ENCODE results near the gene NFX1. TPM values are rescaled to one million over a fixed set of nuclear protein-coding genes. Genes with fewer than 3 reads are reported as not detected.

Gene NFX1
- total and polyA plus RNA-seq, 2 donors (not counting 1 experiment from before 2014, with no cell fraction given): 67.6 to 76.3 TPM

GRCh38 chr9:33277484-33277883 lies 12.8 kb upstream of the NFX1 start:
- POLR2A ChIA-PET: no interaction called here
- no peak overlapping the region for H3K4me2 ChIP-seq (replicated peaks; ENCODE audit: low read depth, low read length, poor library complexity, severe bottlenecking)
- H3K4me1 Mint-ChIP-seq: peaks cover 2% of the 10 kb centered on the region
- peaks cover 19 to 84% of the 10 kb centered on the region in 2 experiments for H3K36me3 ChIP-seq (replicated peaks in 1 of 2; ENCODE audit: control extremely low read depth in 1 of 2, control insufficient read depth in 1 of 2, extremely low read depth in 1 of 2, insufficient read depth in 2 of 2, low read length in 1 of 2)
- H3K27me3 Mint-ChIP-seq: no peaks in the 10 kb centered on the region
- H3K27ac Mint-ChIP-seq: no peak overlapping the region
- H3K9ac ChIP-seq (ENCODE audit: low read length): no peak overlapping the region
- no peak for TF ChIP-seq EZH2 (IDR thresholded peaks at IDR 0.05; ENCODE audit: borderline replicate concordance, insufficient read depth, low read depth, low read length, poor library complexity, severe bottlenecking)
- TF ChIP-seq CTCF (IDR thresholded peaks at IDR 0.05): no peak
- 98% methylated on average over 4 of the region's 4 CpGs for WGBS (ENCODE audit: insufficient coverage)
- H3K4me3 Mint-ChIP-seq: no peak overlapping the region
- no peaks in the 10 kb centered on the region for H3K9me3 Mint-ChIP-seq (ENCODE audit: insufficient read depth)
- H3K4me3 ChIP-seq (ENCODE audit: control extremely low read depth in 1 of 5, extremely low read depth in 1 of 5, insufficient read depth in 1 of 5, low read depth in 2 of 5, low read length in 4 of 5): no peak overlapping the region
- ATAC-seq (ENCODE audit: low read depth) (no peak), DNase-seq (no peak)
- no peaks in the 10 kb centered on the region for H3K4me1 ChIP-seq (ENCODE audit: control insufficient read depth in 2 of 2, insufficient read depth in 2 of 2, low read length in 2 of 2)
- no peaks in the 10 kb centered on the region for H3K9me3 ChIP-seq (ENCODE audit: control extremely low read depth in 1 of 3, control insufficient read depth in 2 of 3, insufficient read depth in 1 of 3, low read length in 2 of 3)
- no peaks in the 10 kb centered on the region for H3K27me3 ChIP-seq (replicated peaks in 1 of 4; ENCODE audit: control extremely low read depth in 1 of 4, control insufficient read depth in 3 of 4, insufficient read depth in 4 of 4, low read length in 3 of 4)
- H2AFZ ChIP-seq (ENCODE audit: insufficient read depth, low read depth, low read length, poor library complexity, severe bottlenecking): no peak overlapping the region
- CTCF ChIA-PET: interaction anchor here (2.0 kb wide), 1 partner anchor 10 kb away, joined by 11 read pairs; no protein-coding TSS in a partner anchor
- intact Hi-C loops (cut with micrococcal nuclease): no loop called here
- no peaks in the 10 kb centered on the region for H4K20me1 ChIP-seq (ENCODE audit: control insufficient read depth, insufficient read depth, low read length, poor library complexity, severe bottlenecking)
- H3K79me2 ChIP-seq (ENCODE audit: control insufficient read depth, insufficient read depth, low read length): no peaks in the 10 kb centered on the region
- no peak overlapping the region for H3K27ac ChIP-seq (ENCODE audit: low read length in 2 of 2)

DNA sequence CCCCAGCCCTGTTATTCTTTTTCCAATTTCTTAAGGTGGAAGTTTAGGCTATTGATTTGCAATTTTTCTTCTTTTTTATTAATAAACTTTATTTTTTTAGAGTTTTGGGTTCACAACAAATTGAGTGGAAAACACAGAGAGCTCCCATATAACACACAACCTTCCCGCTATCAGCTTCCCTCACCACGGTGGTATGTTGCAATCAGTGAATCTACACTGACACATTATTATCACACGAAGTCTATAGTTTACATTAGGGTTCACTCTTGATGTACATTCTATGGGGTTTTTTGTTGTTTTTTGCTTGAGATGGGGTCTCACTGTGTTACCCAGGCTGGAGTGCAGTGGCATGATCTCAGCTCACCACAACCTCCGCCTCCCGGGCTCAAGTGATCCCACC lies 4.8 kb upstream of the NFX1 start:
- no peaks in the 10 kb centered on the region for H4K20me1 ChIP-seq (ENCODE audit: control insufficient read depth, insufficient read depth, low read length, poor library complexity, severe bottlenecking)
- Mint-ChIP-seq H3K4me1 (peaks cover 18% of the 10 kb centered on the region), H3K27ac (no peak overlapping the region), H3K27me3 (no peaks in the 10 kb centered on the region), H3K9me3 (ENCODE audit: insufficient read depth) (no peaks in the 10 kb centered on the region), H3K4me3 (no peak overlapping the region)
- ChIA-PET CTCF (interaction anchor here (1.2 to 2.7 kb wide), 3 partner anchors 12 to 181 kb away, joined by 3 to 10 read pairs (median 5); no protein-coding TSS in a partner anchor), POLR2A (no interaction called here)
- no peak overlapping the region for H3K27ac ChIP-seq (ENCODE audit: low read length in 2 of 2)
- H2AFZ ChIP-seq (ENCODE audit: insufficient read depth, low read depth, low read length, poor library complexity, severe bottlenecking): no peak overlapping the region
- no peak overlapping the region for H3K4me3 ChIP-seq (ENCODE audit: control extremely low read depth in 1 of 5, extremely low read depth in 1 of 5, insufficient read depth in 1 of 5, low read depth in 2 of 5, low read length in 4 of 5)
- no peak for DNase-seq
- no peaks in the 10 kb centered on the region for H3K27me3 ChIP-seq (replicated peaks in 1 of 4; ENCODE audit: control extremely low read depth in 1 of 4, control insufficient read depth in 3 of 4, insufficient read depth in 4 of 4, low read length in 3 of 4)
- WGBS (ENCODE audit: insufficient coverage): no CpG with 5 or more reads among the region's 5 CpGs
- peaks cover 7 to 20% of the 10 kb centered on the region in 2 donors for H3K4me1 ChIP-seq (ENCODE audit: control insufficient read depth in 2 of 2, insufficient read depth in 2 of 2, low read length in 2 of 2)
- H3K9ac ChIP-seq (ENCODE audit: low read length): no peak overlapping the region
- H3K4me2 ChIP-seq (replicated peaks; ENCODE audit: low read depth, low read length, poor library complexity, severe bottlenecking): no peak overlapping the region
- H3K79me2 ChIP-seq (ENCODE audit: control insufficient read depth, insufficient read depth, low read length): no peaks in the 10 kb centered on the region
- H3K36me3 ChIP-seq (replicated peaks in 1 of 2; ENCODE audit: control extremely low read depth in 1 of 2, control insufficient read depth in 1 of 2, extremely low read depth in 1 of 2, insufficient read depth in 2 of 2, low read length in 1 of 2): peaks cover 15 to 24% of the 10 kb centered on the region in 2 experiments
- ATAC-seq (ENCODE audit: low read depth): no peak
- no peak for TF ChIP-seq EZH2 (IDR thresholded peaks at IDR 0.05; ENCODE audit: borderline replicate concordance, insufficient read depth, low read depth, low read length, poor library complexity, severe bottlenecking)
- no peak for TF ChIP-seq CTCF (IDR thresholded peaks at IDR 0.05)
- intact Hi-C loops (cut with micrococcal nuclease): loop anchor here (5.0 kb wide), 1 partner anchor 42 kb away; no protein-coding TSS in a partner anchor
- H3K9me3 ChIP-seq (ENCODE audit: control extremely low read depth in 1 of 3, control insufficient read depth in 2 of 3, insufficient read depth in 1 of 3, low read length in 2 of 3): no peaks in the 10 kb centered on the region
